Subcutaneous preadipocyte (primary cell): ENCODE results near the gene BBS5. TPM values are rescaled to one million over a fixed set of nuclear protein-coding genes. Genes with fewer than 3 reads are reported as not detected.

Experiments
- total RNA-seq: library from RNA; depleted of rRNA; stranded (reverse); fragments of >200 nt; gene quantifications from 2 replicates; pipeline ENCODE4 v1.2.3, GENCODE V29; 2012

Gene BBS5
- total RNA-seq = 5.1 and 5.3 TPM in 2 replicates

GRCh38 chr2:169479257-169480078 lies at the start of gene BBS5:
Gene BBS5 (plus strand): TSS chr2:169479494. CDS start chr2:169479554, 60 bp downstream.

DNA sequence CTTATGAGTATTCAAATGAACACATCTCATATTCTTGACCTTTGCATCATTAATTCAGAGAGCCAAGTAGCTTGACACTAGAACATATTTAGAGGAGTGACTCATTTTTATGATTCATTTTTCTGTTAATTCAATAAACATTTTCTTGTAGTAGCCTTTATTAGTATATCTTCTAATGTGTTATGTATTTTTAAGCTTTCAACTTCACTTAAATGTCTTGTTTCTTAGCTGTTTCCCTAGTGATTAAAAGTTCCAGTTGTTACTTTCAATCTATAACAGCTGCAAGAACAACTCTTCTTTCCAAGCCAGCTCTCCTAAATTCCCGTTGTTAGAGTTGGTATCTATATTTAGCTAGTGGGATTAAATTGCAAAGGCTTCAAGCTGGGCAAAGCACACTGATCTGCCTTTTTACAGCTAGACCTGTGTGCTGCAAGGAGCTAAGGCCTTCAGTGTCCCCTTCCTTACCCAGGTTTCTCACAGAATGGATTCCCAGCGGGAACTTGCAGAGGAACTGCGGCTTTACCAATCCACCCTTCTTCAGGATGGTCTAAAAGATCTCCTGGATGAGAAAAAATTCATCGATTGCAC lies 30.1 kb downstream of the BBS5 start, which contains the start of gene KLHL41:
TSS of gene KLHL41 (plus strand) at position 405 of the 588 bp plus-strand sequence. CDS start at position 482, 77 bp downstream.

Other genes starting within 250 kb of the BBS5 start
- not detected in 2 replicates for gene LRP2, start 117.0 kb upstream of the BBS5 start, total RNA-seq
- 0.20 and 0.37 TPM in 2 replicates for gene KLHL41, start 30.2 kb downstream of the BBS5 start, total RNA-seq
- gene FASTKD1, start 94.4 kb downstream of the BBS5 start, total RNA-seq = 18.0 and 21.7 TPM in 2 replicates
- gene PPIG, start 104.9 kb downstream of the BBS5 start, total RNA-seq = 21.1 and 21.7 TPM in 2 replicates
- gene CFAP210, start 214.9 kb downstream of the BBS5 start, total RNA-seq = not detected in 2 replicates
- gene PHOSPHO2, start 215.0 kb downstream of the BBS5 start, total RNA-seq = 2.0 and 2.2 TPM in 2 replicates